SK-N-MC (cell line): ENCODE measurements around the gene ZFYVE21.

Experiments used
- EZH2 ChIP-seq: fragments of 200-600 bp; sonication (generic); IDR thresholded peaks from one replicate; pipeline ENCODE4 v1.6.1; 2017; ENCODE audit warnings: antibody characterized with exemption
- POLR2AphosphoS5 ChIP-seq: IDR thresholded peaks from 2 replicates; pipeline ENCODE4 v1.6.1; 2012; ENCODE audit warnings: mild to moderate bottlenecking, low read depth, low read length, borderline replicate concordance

GRCh38 chr14:103692871-103693270, 22.7 kb upstream of the ZFYVE21 start:
- no peak for TF ChIP-seq POLR2AphosphoS5
- TF ChIP-seq EZH2, result no peak
